Measurements from ENCODE around the gene C4orf36. TPM values are rescaled to one million over a fixed set of nuclear protein-coding genes. Genes with fewer than 3 reads are reported as not detected.
A peak's percentile ranks its signal among the peaks of the same experiment; 100 is the strongest.

Gene C4orf36
- total RNA-seq, 5 donors from 2014 or later (not counting 1 experiment from before 2014, with no cell fraction given), result 0.79 TPM; not detected in 4

- Histone ChIP-seq H3K4me3 (ENCODE audit: control insufficient read depth in 1 of 2, extremely low read depth in 1 of 2, low read length in 1 of 2) (no peak overlapping the region), H3K9me3 (no peaks in the 10 kb centered on the region), H3K27me3 (replicated peaks in 1 of 2; ENCODE audit: control insufficient read depth in 2 of 2, extremely low read depth in 1 of 2, insufficient read depth in 2 of 2, low read length in 1 of 2) (peaks cover 0 to 14% of the 10 kb centered on the region in 2 experiments), H3K4me1 (ENCODE audit: control insufficient read depth in 1 of 2, extremely low read depth in 1 of 2, insufficient read depth in 2 of 2, low read length in 2 of 2) (peaks cover 4 to 10% of the 10 kb centered on the region in 2 experiments), H3K36me3 (ENCODE audit: control insufficient read depth in 2 of 2, extremely low read depth in 1 of 2, insufficient read depth in 1 of 2, low read length in 1 of 2) (no peaks in the 10 kb centered on the region), H3K27ac (ENCODE audit: low read length) (no peak overlapping the region)
- H3K4me3 Mint-ChIP-seq, result peak overlapping the region; percentile 53 to 69 (median 61)
- no CpG with 5 or more reads among the region's 2 CpGs for WGBS (ENCODE audit: insufficient coverage)
- no peaks in the 10 kb centered on the region for H3K9me3 Mint-ChIP-seq
- ATAC-seq (replicated peaks in 1 of 4), result no peak
- peak in 1 of 35 experiments; percentile 4 for DNase-seq
- peaks cover 3 to 10% of the 10 kb centered on the region in 2 donors for H3K27me3 Mint-ChIP-seq
- ChIA-PET CTCF (interaction anchor here (0.6 to 1.1 kb wide), 3 partner anchors 11 to 53 kb away, joined by 4 to 8 read pairs (median 5); no protein-coding TSS in a partner anchor), POLR2A (interaction anchor here (0.6 to 0.7 kb wide), 3 partner anchors 164 to 1519 kb away, joined by 3 to 4 read pairs (median 3); no protein-coding TSS in a partner anchor)
- no peaks in the 10 kb centered on the region for H3K36me3 Mint-ChIP-seq
- H3K4me1 Mint-ChIP-seq, result peaks cover 20 to 33% (median 23%) of the 10 kb centered on the region in 3 donors
- peak overlapping the region; percentile 13 to 58 for H3K27ac Mint-ChIP-seq
Observed at GRCh38 chr4:86908251-86908657, 16.0 kb upstream of the C4orf36 start.

- Histone ChIP-seq H3K27ac (ENCODE audit: low read length) (no peak overlapping the region), H3K36me3 (ENCODE audit: control insufficient read depth in 2 of 2, extremely low read depth in 1 of 2, insufficient read depth in 1 of 2, low read length in 1 of 2) (no peaks in the 10 kb centered on the region), H3K9me3 (no peaks in the 10 kb centered on the region), H3K27me3 (replicated peaks in 1 of 2; ENCODE audit: control insufficient read depth in 2 of 2, extremely low read depth in 1 of 2, insufficient read depth in 2 of 2, low read length in 1 of 2) (peaks cover 0 to 18% of the 10 kb centered on the region in 2 experiments), H3K4me1 (ENCODE audit: control insufficient read depth in 1 of 2, extremely low read depth in 1 of 2, insufficient read depth in 2 of 2, low read length in 2 of 2) (peaks cover 0 to 7% of the 10 kb centered on the region in 2 experiments), H3K4me3 (ENCODE audit: control insufficient read depth in 1 of 2, extremely low read depth in 1 of 2, low read length in 1 of 2) (no peak overlapping the region)
- Mint-ChIP-seq H3K27ac (no peak overlapping the region), H3K4me1 (peaks cover 0 to 5% (median 3%) of the 10 kb centered on the region in 3 donors), H3K4me3 (no peak overlapping the region), H3K27me3 (peaks cover 3 to 14% of the 10 kb centered on the region in 2 donors), H3K9me3 (no peaks in the 10 kb centered on the region), H3K36me3 (peaks cover 3% of the 10 kb centered on the region)
- ChIA-PET CTCF (interaction anchor here (0.6 to 0.8 kb wide), 2 partner anchors 52 to 406 kb away, joined by 3 read pairs; no protein-coding TSS in a partner anchor), POLR2A (interaction anchor here (0.6 to 0.7 kb wide), 2 partner anchors 31 to 403 kb away, joined by 4 to 6 read pairs; no protein-coding TSS in a partner anchor)
- no peak for ATAC-seq (replicated peaks in 1 of 4)
- WGBS (ENCODE audit: insufficient coverage), result no CpG with 5 or more reads among the region's 3 CpGs
- no peak for DNase-seq
Observed at GRCh38 chr4:86901864-86902263, 9.6 kb upstream of the C4orf36 start.

- H3K4me1 Mint-ChIP-seq, result peaks cover 0 to 3% (median 0%) of the 10 kb centered on the region in 3 donors
- no peak for ATAC-seq (replicated peaks in 1 of 4)
- POLR2A ChIA-PET, result no interaction called here
- DNase-seq, result no peak
- no peaks in the 10 kb centered on the region for H3K9me3 ChIP-seq
- no peaks in the 10 kb centered on the region for H3K9me3 Mint-ChIP-seq
- no peaks in the 10 kb centered on the region for H3K36me3 ChIP-seq (ENCODE audit: control insufficient read depth in 2 of 2, extremely low read depth in 1 of 2, insufficient read depth in 1 of 2, low read length in 1 of 2)
- no peak overlapping the region for H3K27ac ChIP-seq (ENCODE audit: low read length)
- WGBS (ENCODE audit: insufficient coverage), result 93% methylated on average over 2 of the region's 4 CpGs
- no peak overlapping the region for H3K4me3 Mint-ChIP-seq
- no peaks in the 10 kb centered on the region for H3K4me1 ChIP-seq (ENCODE audit: control insufficient read depth in 1 of 2, extremely low read depth in 1 of 2, insufficient read depth in 2 of 2, low read length in 2 of 2)
- peaks cover 3% of the 10 kb centered on the region for H3K36me3 Mint-ChIP-seq
- H3K27me3 Mint-ChIP-seq, result peaks cover 3 to 8% of the 10 kb centered on the region in 2 donors
- H3K27me3 ChIP-seq (replicated peaks in 1 of 2; ENCODE audit: control insufficient read depth in 2 of 2, extremely low read depth in 1 of 2, insufficient read depth in 2 of 2, low read length in 1 of 2), result peaks cover 0 to 5% of the 10 kb centered on the region in 2 experiments
- no peak overlapping the region for H3K4me3 ChIP-seq (ENCODE audit: control insufficient read depth in 1 of 2, extremely low read depth in 1 of 2, low read length in 1 of 2)
- no peak overlapping the region for H3K27ac Mint-ChIP-seq
- CTCF ChIA-PET, result no interaction called here
Observed at GRCh38 chr4:86898562-86898961, 6.3 kb upstream of the C4orf36 start.

GRCh38 chr4:86896596-86896995, 4.4 kb upstream of the C4orf36 start:
- Histone ChIP-seq H3K9me3 (no peaks in the 10 kb centered on the region), H3K27me3 (replicated peaks in 1 of 2; ENCODE audit: control insufficient read depth in 2 of 2, extremely low read depth in 1 of 2, insufficient read depth in 2 of 2, low read length in 1 of 2) (peaks cover 0 to 18% of the 10 kb centered on the region in 2 experiments), H3K4me1 (ENCODE audit: control insufficient read depth in 1 of 2, extremely low read depth in 1 of 2, insufficient read depth in 2 of 2, low read length in 2 of 2) (peaks cover 0 to 10% of the 10 kb centered on the region in 2 experiments), H3K36me3 (ENCODE audit: control insufficient read depth in 2 of 2, extremely low read depth in 1 of 2, insufficient read depth in 1 of 2, low read length in 1 of 2) (no peaks in the 10 kb centered on the region), H3K4me3 (ENCODE audit: control insufficient read depth in 1 of 2, extremely low read depth in 1 of 2, low read length in 1 of 2) (no peak overlapping the region), H3K27ac (ENCODE audit: low read length) (no peak overlapping the region)
- Mint-ChIP-seq H3K4me3 (no peak overlapping the region), H3K4me1 (peaks cover 2 to 8% (median 6%) of the 10 kb centered on the region in 3 donors), H3K36me3 (peaks cover under 1% of the 10 kb centered on the region), H3K27me3 (peaks cover 8 to 10% of the 10 kb centered on the region in 2 donors), H3K27ac (no peak overlapping the region), H3K9me3 (no peaks in the 10 kb centered on the region)
- ChIA-PET CTCF (interaction anchor here (0.5 to 1.4 kb wide), 5 partner anchors 8 to 398 kb away, joined by 3 to 8 read pairs (median 5); no protein-coding TSS in a partner anchor), POLR2A (no interaction called here)
- ATAC-seq (replicated peaks in 1 of 4) (no peak), DNase-seq (no peak)
- WGBS (ENCODE audit: insufficient coverage), result 95% methylated on average over 4 of the region's 4 CpGs

- peaks cover 6 to 10% (median 7%) of the 10 kb centered on the region in 3 donors for H3K4me1 Mint-ChIP-seq
- ChIA-PET CTCF (interaction anchor here (0.5 to 1.5 kb wide), 8 partner anchors 9 to 400 kb away, joined by 3 to 13 read pairs (median 4); no protein-coding TSS in a partner anchor), POLR2A (no interaction called here)
- 100% methylated on average over 1 of the region's 6 CpGs for WGBS (ENCODE audit: insufficient coverage)
- no peak overlapping the region for H3K4me3 ChIP-seq (ENCODE audit: control insufficient read depth in 1 of 2, extremely low read depth in 1 of 2, low read length in 1 of 2)
- no peak overlapping the region for H3K27ac Mint-ChIP-seq
- peaks cover 15 to 17% of the 10 kb centered on the region in 2 donors for H3K27me3 Mint-ChIP-seq
- H3K9me3 ChIP-seq, result no peaks in the 10 kb centered on the region
- H3K9me3 Mint-ChIP-seq, result no peaks in the 10 kb centered on the region
- H3K36me3 Mint-ChIP-seq, result no peaks in the 10 kb centered on the region
- no peak overlapping the region for H3K4me3 Mint-ChIP-seq
- H3K27ac ChIP-seq (ENCODE audit: low read length), result no peak overlapping the region
- DNase-seq, result peak in 4 of 35 experiments; percentile 4 to 66 (median 12)
- H3K36me3 ChIP-seq (ENCODE audit: control insufficient read depth in 2 of 2, extremely low read depth in 1 of 2, insufficient read depth in 1 of 2, low read length in 1 of 2), result no peaks in the 10 kb centered on the region
- peaks cover 0 to 10% of the 10 kb centered on the region in 2 experiments for H3K4me1 ChIP-seq (ENCODE audit: control insufficient read depth in 1 of 2, extremely low read depth in 1 of 2, insufficient read depth in 2 of 2, low read length in 2 of 2)
- ATAC-seq (replicated peaks in 1 of 4), result peak in 2 of 4 experiments; percentile 48 to 60
- peaks cover 0 to 18% of the 10 kb centered on the region in 2 experiments for H3K27me3 ChIP-seq (replicated peaks in 1 of 2; ENCODE audit: control insufficient read depth in 2 of 2, extremely low read depth in 1 of 2, insufficient read depth in 2 of 2, low read length in 1 of 2)
Observed at GRCh38 chr4:86895692-86896488, 3.7 kb upstream of the C4orf36 start.

GRCh38 chr4:86894455-86894854, 2.2 kb upstream of the C4orf36 start:
- ChIA-PET CTCF (interaction anchor here (1.4 to 1.5 kb wide), 4 partner anchors 395 to 398 kb away, joined by 3 to 13 read pairs (median 7); no protein-coding TSS in a partner anchor), POLR2A (no interaction called here)
- H3K4me3 Mint-ChIP-seq, result no peak overlapping the region
- Histone ChIP-seq H3K9me3 (no peaks in the 10 kb centered on the region), H3K4me3 (ENCODE audit: control insufficient read depth in 1 of 2, extremely low read depth in 1 of 2, low read length in 1 of 2) (no peak overlapping the region), H3K27ac (ENCODE audit: low read length) (no peak overlapping the region), H3K27me3 (replicated peaks in 1 of 2; ENCODE audit: control insufficient read depth in 2 of 2, extremely low read depth in 1 of 2, insufficient read depth in 2 of 2, low read length in 1 of 2) (peaks cover 0 to 19% of the 10 kb centered on the region in 2 experiments), H3K4me1 (ENCODE audit: control insufficient read depth in 1 of 2, extremely low read depth in 1 of 2, insufficient read depth in 2 of 2, low read length in 2 of 2) (peaks cover 0 to 10% of the 10 kb centered on the region in 2 experiments), H3K36me3 (ENCODE audit: control insufficient read depth in 2 of 2, extremely low read depth in 1 of 2, insufficient read depth in 1 of 2, low read length in 1 of 2) (no peaks in the 10 kb centered on the region)
- H3K27ac Mint-ChIP-seq, result no peak overlapping the region
- peaks cover 6 to 10% (median 7%) of the 10 kb centered on the region in 3 donors for H3K4me1 Mint-ChIP-seq
- no peaks in the 10 kb centered on the region for H3K36me3 Mint-ChIP-seq
- ATAC-seq (replicated peaks in 1 of 4) (no peak), DNase-seq (no peak)
- H3K27me3 Mint-ChIP-seq, result peaks cover 22 to 28% of the 10 kb centered on the region in 2 donors
- H3K9me3 Mint-ChIP-seq, result no peaks in the 10 kb centered on the region

All from T-cell (primary cell).